Smooth muscle cell of the brain vasculature (primary cell): ENCODE results near the gene MROH2A.
A peak's percentile ranks its signal among the peaks of the same experiment; 100 is the strongest.

Experiments used
- DNase-seq: peaks from one replicate; pipeline ENCODE4 v3.0.0-alpha.2; 2012; ENCODE audit warnings: low read depth, low spot score

MROH2A gene

DNA sequence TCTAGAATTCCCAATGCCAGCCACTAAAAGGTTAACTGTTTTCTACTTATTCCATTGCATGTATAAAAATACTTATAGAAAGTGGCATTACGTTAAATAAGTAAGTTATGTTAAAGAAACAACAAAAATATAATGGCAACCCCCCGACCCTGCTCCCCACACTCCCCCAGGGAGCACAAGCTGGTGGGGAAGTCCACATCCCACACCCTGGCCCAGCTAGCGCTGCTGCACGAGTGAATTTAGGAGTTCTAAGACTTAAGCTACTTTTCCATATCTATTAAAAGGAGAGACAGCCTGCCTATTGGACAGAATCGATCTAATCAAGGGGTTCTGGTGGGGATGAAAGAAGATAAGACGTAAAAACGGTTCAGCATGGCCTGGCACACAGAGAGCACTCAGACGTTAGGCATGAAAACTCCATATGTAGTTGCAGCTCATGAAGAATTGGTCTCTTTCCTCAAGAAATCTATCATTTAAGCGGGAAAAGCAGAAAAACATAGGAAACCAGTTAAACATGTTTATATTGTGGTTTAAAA is 59.6 kb downstream of the MROH2A start:
- no peak for DNase-seq

DNA sequence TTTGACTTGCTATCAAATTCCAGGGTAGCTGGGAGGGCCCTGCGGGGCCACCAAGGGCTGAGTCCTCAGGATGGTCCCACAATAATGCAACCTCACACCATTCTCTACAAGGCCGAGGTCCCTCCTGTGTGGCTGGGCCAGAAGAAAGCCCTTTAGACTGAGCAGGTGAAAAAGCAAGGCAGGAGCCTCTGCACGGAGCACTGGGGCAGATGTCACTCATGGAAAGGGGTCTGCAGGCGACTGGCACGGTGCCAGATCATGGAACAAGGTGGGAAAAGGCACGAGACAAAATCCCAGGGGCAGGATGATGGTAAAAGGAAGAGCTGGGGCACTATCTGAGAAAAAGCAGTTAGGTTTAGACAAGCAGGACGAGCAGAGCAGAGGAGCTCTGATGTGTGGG is 60.1 kb downstream of the MROH2A start:
- no peak for DNase-seq

DNA sequence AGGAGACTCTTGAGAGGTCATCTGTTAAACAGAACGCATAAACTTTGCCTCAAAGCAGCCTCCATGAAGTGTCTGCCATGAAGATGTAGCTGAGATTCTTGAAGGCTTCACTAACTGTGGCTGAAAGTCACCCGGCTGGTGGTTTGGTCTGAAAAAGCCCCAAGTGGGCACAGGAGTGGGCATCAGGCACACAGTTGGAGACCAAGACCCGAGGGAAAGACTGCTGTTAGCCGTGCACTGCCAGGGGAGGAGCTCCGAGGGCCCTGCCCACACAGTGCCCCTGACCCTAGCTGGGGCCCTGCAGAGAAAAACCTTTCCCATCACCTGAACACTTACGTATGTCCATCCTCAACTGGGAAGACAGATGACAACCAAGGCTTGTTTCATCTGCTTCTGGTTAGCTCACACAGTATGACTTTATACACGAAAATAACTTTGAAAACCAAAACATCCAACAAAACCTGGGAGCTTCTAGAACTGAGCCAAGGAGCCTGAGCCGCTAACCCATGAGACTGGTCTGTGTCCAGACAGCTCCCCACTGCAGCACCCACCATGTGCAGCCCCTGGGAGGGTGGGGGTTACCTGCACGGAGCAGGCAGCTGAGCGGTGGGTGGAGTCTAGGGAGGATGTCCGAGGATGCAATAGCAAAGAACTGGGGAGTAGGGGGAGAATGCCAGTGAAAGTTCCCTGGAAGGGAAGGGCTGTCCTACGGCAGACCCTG is 60.8 kb downstream of the MROH2A start:
- no peak for DNase-seq

DNA sequence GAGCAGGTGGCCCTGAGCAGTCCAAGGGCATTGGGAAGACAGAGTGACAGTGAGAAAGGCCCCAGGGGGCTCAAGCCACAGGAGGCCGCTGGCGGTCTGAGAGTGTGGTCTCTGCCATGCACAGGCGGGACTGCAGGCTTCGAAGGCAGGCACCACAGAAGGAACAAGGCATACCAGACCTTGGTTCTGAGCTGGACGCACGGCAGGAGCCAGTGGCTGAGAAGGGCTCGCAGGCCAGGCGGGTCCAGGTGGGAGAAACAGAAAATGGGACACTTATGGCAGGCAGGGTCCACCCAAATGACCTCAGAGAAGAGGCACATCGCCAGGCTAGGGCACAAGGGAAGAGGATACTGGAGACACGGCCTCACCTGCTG is 61.3 kb downstream of the MROH2A start:
- no peak for DNase-seq

DNA sequence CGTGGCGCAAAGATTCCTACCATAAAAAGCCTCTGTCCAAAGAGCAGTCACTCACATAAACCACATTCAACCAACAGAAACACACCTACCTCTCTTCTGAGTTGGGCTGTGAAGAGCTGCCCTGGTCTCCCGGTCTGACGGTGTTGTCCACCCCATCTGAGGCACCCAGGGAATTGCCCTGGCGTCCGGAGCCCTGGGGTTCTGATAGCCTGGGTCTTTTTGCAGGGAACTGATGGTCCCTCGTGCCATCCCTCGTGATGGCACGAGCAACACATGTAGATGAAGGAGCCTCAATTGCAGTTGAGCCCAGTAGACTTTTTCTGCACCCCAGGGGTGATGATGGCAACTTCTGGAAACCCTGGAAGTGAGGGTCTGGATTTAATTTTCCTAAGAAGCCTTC is 62.4 kb downstream of the MROH2A start:
- no peak for DNase-seq

DNA sequence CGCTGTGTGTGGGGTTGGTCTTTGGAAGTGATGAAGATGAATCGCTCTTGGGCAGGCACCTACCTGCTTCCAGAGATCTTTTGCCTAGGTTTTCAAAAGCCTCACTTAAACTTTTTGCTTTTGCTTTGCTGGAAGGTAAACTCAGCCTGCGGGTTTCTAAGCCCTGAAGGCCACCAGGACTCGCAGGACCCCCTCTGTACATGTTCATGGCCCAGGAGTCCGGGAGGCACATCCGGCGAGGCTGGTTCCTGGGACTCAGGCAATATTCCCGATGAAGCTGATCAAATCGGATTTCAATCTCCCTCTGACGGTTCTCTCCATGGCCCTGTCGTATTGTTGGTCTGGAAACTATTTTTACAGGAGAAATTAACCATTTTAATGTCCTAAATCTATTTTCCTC is 63.1 kb downstream of the MROH2A start:
- no peak for DNase-seq

DNA sequence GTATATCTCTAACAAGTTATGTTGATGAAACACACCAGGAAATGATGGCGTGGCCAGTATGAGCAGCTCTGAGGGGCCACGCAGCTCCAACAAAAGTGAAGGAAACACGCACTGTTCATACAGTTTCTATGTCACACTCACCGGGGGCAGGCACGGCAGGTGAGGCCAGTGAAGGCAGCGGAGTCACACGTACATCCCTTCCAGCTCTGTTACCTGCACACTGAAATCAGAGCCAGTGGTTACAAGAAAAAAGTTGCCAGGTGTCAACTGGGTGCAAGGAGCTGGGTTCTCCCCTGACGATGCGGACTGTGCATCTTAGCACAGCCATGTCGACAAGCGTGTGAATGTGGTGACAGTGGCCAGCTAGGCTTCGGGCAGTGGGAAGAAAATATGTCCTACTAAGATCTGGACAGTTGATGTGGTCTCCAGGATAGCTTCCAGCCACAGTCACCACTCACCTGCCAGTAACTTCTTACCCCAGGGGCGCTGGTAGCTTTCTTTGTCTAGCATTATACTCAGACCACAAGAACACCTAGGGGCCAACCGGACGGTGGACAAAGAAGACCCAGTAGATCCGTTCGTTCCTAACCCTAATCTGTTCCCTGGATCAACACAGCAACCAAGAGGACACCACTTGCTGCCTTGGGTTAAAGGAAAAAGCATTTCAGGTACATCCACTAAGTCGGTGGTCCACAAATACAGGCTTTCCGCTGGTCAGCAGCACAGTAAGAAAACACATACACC is 66.1 kb downstream of the MROH2A start:
- DNase-seq: no peak

DNA sequence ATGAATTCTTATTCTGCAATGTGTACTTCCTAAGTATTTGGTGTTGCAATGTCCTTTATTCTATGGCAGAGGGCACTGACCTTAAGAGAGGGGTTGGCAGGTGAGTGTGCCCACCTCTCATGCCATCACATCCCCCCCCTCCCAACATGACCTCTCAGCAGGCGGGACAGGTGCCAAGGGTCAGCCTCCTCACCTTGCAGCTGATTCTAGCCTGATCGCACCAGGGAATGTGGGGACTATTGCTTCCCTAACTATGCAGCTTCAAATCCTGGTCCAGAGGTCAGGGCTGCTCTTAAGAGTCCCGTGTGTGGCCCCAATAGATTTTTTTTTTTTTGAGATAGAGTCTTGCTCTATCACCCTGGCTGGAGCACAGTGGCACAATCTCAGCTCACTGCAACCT is 66.7 kb downstream of the MROH2A start:
- DNase-seq: no peak

DNA sequence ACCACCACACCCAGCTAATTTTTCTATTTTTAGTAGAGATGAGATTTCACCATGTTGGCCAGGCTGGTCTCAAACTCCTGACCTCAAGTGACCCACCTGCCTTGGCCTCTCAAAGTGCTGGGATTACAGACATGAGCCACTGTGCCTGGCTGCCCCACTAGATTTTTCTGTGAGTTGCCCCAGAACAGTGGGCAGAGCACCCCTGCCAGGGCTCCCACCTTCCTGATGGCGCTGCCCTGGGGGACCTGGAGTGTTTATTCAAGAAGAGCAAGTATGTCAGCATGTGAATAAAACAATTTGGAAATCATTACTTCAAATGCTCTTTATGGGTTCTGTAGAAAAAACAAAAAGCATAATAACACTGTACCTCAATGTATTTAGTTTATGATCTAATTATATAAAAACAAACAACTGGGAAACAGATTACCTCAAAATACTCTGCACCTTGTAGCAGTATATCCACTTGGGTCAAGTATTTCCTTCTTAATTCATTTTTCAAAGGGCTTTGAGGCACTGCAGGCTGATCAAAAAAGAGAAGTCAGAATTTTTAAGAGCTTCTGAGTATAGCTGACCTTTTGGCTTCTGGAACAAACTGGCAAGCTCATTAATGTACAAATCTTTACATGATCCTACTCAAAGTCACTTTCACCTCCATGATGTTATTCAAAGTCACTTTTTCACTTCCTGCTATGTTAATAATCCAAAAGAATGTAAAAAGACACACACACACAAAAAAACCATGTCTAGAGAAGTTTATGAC is 67.4 kb downstream of the MROH2A start:
- DNase-seq: no peak

DNA sequence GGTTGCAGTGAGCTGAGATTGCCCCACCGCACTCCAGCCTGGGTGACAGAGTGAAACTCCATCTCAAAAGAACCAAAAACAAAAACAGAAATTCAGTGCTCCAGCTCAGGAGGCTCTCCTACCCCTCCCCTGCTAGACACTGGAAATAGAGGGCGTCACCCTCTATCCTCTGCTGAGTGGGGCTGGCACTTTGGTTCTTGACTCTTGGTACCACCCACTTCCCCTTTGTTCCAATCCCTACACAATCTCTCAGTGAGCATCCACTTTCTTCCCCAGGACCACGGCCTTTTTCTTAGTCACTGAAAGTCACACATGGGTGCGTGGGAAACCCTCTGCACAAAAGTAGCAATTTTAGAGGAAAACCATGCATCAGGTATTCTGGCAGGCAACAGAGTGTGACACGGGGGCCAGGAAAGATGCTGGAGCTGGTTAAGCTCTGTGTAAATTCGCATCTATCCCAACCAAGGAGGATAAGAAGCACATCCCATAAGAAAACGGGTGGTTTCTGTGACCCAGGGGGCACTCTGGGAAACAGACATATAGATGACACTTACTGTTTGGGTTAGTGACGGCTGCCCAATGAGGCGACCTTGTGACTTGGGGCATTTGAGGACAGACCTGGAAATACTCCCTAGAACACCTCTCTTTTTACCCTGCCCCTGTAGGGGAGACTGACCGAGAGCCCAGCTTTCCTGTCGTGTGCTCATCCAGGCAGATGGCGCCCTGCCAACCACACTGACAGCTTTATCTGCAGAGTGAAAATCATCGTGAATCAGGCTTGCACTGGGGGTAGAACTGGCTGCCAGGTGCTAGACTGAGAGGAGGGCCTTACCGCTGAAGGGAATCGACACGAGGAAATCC is 68.5 kb downstream of the MROH2A start:
- DNase-seq: no peak

DNA sequence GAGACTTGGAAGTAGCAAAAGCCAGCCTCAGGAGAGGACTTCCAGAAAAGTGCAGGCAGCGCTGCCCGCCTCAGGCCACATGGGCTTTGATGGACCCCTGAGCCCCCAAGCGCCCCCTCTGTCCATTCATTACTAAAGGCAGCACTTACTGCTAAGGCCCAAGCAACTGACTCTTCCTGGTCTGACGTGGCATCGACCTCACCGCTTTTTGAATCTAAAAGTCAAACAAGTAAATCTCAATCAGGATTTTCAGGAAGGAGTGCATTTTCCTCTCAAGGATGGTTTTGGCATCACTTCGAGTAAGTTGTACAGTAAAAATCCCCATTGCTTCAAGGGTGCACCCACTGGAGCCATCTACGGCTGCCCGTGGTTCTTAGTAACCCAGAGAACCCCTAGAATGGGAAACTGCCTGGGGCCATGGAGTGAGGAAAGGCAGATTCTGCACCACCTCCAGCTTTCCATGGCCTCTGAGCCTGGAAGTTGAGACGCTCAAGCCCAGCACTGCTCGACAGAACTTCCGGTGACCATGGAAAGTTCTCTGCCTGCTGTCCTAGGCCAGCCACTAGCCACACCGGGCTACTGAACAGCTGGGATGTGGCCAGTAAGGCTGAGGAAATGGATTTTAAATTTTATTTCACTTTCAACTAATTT is 69.2 kb downstream of the MROH2A start:
- no peak for DNase-seq

DNA sequence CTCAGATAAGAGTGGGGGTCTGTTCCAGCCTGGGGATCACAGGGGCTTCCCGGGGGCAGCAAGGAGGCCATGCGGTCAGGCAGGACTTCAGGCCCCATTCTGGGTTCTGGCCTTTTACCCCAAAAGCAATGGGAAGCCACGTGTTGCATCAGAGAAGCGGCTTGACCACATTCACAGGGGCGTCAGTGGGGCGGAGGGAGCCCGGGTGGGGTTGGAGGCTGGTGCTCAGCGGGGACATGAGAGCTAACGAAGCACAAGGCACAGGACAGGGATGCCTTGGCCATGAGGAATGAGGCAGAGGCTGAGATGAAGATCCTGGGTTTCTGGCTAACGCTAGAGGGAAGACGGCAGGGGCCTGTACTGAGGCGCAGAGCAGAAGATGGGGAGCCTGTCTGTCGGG is 70.1 kb downstream of the MROH2A start:
- no peak for DNase-seq

DNA sequence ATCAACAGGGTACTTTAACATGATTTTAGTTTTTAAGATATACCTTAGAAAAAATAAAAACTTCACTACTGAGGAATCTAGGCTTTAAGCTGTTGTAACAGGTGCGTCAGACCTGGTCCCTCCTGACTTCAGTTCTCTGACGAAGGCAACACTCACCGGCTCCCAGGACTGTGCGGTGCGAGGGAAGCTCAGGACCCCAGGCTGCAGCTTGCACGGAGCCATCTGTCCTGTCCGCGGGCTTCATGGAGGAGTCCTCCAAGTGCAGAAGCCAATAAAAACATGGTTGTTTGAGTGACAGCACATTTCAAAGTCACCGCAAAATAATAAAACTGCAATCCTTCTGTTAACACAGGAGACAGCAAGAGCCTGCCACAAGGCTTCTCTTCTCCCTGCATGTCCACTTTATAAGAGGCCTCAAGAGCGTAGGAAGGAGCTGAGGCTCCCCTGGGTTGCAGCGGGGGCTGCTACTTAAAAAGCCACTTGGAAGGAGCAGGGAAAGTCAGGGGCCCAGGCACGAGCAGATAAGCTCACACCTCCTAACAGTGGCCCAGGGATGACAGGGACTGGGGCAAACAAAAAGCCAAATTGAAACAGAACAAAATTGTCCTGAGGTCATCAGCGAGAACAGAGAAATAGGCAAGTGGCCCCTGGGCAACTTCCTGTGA is 71.6 kb downstream of the MROH2A start:
- no peak for DNase-seq

DNA sequence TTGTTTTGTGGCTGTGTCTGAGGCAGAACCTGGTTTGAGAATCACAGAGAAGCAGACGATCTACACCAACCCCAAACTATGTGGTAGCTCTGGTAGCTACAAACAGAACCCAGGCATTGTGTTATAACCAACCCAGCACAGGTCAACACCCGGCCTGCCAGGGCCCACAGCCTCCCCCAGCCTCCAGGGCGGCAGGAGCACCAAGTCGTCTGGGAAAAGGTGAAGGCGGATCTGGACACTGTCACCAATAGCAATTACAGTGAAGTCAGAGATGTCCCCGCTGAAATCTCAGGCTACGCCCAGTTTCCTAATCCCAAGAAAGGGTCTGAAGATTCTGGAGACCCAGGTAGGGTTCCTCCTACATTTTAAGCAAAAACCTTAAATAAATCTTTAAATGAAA is 72.6 kb downstream of the MROH2A start:
- no peak for DNase-seq

DNA sequence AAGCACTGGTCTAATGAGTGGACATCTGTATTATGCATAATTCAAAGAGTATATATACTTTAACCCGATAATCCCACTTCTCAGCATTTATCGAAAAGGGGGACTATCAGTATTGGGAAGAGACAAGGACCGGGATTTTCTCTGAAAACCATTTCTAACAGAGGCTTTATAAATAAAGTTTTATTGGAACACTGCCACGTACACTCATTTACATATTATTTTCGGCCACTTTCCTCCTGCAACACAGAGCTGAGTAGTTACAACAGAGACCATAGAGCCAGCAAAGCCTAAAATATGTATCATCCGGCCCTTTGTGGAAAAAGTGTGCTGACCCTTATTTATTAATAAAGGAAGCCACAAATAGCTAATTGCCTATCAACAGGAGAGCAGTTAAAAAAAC is 73.0 kb downstream of the MROH2A start:
- DNase-seq: no peak

DNA sequence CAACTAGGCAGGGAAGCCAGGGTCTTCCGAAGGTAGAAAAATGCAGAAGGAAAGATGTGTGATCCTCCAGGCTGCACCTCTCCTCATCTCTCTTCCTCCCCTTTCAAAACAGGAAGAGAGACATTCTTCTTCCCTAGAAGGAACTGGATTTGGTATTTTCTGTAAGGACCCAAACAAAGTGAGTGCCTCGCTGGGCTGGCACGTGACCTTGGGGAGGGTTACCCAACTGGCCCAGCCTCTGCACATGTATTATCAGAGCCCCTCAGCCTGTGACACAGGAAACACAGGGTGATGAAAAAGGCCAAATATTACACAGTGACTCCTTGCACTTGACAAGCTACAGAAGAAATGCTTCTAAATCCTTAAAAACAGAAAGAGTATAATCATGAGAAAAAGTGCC is 73.9 kb downstream of the MROH2A start:
- DNase-seq: no peak

DNA sequence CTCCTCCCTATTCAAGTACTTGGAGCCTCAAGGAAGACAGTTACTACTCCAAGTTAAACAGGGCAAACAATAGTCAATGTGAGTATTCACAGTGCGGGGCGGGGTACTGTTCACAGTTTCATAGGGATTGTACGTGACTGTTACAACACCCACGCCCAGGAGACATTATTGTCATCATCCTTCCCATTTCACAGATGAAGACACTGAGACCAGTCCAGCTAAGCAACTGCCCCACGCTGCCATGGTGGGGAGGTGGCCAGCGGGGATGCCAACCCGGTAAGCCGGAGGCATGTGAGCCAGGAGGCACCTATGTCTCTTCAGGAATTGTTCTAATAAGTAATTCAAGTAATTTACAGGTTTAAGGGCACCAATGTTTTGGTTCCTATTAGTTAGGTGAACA is 75.2 kb downstream of the MROH2A start:
- no peak for DNase-seq

DNA sequence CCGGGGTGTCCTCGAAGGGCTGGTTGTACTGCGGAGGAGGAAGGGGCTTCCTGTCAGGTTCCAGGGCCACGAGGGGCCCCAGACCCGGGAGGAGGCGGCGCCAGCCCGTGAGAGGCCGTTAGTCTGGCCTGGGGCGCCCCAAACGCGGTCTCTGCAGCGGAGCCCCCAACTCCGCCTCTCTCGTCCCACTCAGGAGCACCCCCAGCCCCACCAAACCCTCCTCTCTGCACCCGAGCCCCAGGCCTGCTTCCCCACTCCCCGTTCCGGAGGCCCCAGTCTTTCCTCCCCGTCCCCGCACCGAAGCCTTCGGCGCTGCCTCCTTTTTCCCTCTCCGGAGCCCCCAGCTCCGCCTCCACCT is 75.7 kb downstream of the MROH2A start:
- no peak for DNase-seq

DNA sequence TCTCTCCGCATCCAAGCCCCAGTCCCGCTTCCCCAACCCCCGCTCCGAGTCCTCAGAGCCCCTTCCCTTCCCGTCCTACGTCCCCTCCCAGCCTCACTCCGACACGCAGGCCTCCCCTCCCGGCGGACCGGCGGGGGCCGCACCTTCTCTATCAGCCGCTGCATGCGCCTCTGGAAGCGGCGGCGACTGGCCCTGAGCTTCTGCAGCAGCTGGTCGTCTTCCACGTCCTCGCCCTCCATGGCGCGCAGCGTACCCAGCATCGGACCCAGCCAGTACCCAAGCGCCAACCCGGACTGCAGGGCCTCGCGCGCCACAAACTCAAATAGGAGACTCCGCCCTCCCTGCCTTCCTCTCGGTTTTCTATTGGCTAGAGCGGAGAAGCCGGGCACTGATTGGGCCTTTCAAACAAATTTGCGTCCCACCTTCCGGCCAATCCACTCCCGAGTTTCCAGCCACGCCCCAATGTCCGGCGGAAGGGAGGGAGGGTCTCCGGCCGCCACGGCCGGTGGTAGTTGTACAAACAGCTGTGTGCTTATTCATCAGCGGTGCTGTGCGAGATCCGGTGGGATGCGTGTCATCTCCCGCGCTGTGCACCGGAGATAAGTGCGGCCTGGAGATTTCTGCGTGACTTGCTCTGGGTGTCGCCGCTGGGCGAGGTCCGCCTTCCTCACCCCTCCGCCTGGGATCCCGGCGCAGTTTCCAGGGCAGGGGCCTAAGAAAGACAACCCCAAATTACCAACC is 76.3 kb downstream of the MROH2A start, which contains the start of gene HJURP:
TSS of gene HJURP (minus strand) at position 295 of the 741 bp plus-strand sequence. CDS start at position 260, 35 bp downstream.
- peak; percentile 84 for DNase-seq

DNA sequence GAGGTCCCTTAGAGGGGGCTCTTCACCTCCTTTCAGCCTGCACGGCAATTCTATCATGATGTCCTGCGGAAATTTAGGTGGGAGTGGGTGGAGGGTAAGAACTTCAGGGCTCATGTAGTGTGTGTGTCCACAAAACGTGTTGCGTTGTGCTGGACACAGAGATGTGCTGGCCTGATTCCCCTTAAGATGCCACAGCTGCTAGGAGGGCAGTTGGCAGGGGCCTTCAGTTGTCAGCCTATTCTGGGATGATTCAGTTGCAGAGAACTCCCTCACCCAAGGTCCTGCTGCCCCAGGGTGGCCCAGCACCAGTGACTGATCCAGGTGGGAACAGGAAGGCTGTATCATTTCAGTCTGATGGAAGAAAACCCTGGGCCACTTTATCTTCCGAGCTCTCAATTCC is 77.2 kb downstream of the MROH2A start:
- DNase-seq: no peak
